Transverse colon (tissue), 4 donors: ENCODE data around the gene COX6B1. TPM values are rescaled to one million over a fixed set of nuclear protein-coding genes. Genes with fewer than 3 reads are reported as not detected.

Source experiments
- DNase-seq: peaks from one replicate; pipeline ENCODE4 v3.0.0-alpha.2; 2019
- H3K27ac ChIP-seq, 4 donors: fragments of 200-600 bp; sonication (generic); 2 replicates each; pipeline ENCODE4 v1.5.1; 2016 to 2018; ENCODE audit warnings: inconsistent platforms in 4 of 4
- H3K27me3 ChIP-seq: fragments of 200-600 bp; sonication (generic); 2 replicates; pipeline ENCODE4 v1.5.1; 2017; ENCODE audit warnings: inconsistent platforms
- H3K36me3 ChIP-seq, 4 donors: fragments of 200-600 bp; sonication (generic); 2 replicates each; pipeline ENCODE4 v1.5.1; 2017 to 2019; ENCODE audit warnings: inconsistent platforms in 4 of 4
- H3K4me1 ChIP-seq, 4 donors: fragments of 200-600 bp; sonication (generic); 2 replicates each; pipeline ENCODE4 v1.5.1; 2017 to 2020; ENCODE audit warnings: inconsistent platforms in 4 of 4
- H3K4me3 ChIP-seq, 4 donors: fragments of 200-600 bp; sonication (generic); 1 replicate in 1 of 4; 2 replicates in 3 of 4; pipeline versions ENCODE4 v1.5.1 to v1.6.1; 2017 to 2019; ENCODE audit warnings: inconsistent platforms in 4 of 4
- H3K9me3 ChIP-seq, 2 donors: fragments of 200-600 bp; sonication (generic); 2 replicates each; pipeline ENCODE4 v1.5.1; 2017 to 2019; ENCODE audit warnings: inconsistent platforms in 2 of 2
- CTCF ChIP-seq, 5 experiments: fragments of 200-600 bp in 3 of 5; fragments of 450-650 bp in 2 of 5; sonication (generic) in 3 of 5; IDR thresholded peaks; 1 replicate in 2 of 5; 2 replicates in 3 of 5; pipeline ENCODE4 v1.5.1; 2016 to 2017; ENCODE audit warnings: antibody characterized with exemption in 5 of 5, inconsistent platforms in 3 of 5, mild to moderate bottlenecking in 2 of 5, moderate library complexity in 1 of 5
- EP300 ChIP-seq: sonication (generic); formaldehyde crosslinking; IDR thresholded peaks from one replicate; pipeline ENCODE4 v1.6.1; 2017; ENCODE audit warnings: antibody characterized with exemption, low read depth
- POLR2A ChIP-seq: fragments of 450-650 bp; IDR thresholded peaks from one replicate; pipeline ENCODE4 v1.6.1; 2016; ENCODE audit warnings: antibody characterized with exemption, mild to moderate bottlenecking, moderate library complexity
- POLR2AphosphoS5 ChIP-seq, 3 donors: sonication (generic); formaldehyde crosslinking; IDR thresholded peaks; one replicate each; pipeline ENCODE4 v1.6.1; 2016; ENCODE audit warnings: antibody characterized with exemption in 3 of 3
- WGBS, 2 donors: methylation state at CpG; one replicate each; pipeline ENCODE4 v1.1.5; 2018; ENCODE audit warnings: low coverage in 1 of 2; 5-methylcytosine and 5-hydroxymethylcytosine counted together
- in situ Hi-C, 4 donors: fragments of 200-750 bp; cut with MboI; loops; one replicate each; pipeline versions ENCODE4 v1.15.0 to v1.15.1; 2017; ENCODE audit warnings: low sequenced_read_pairs in 3 of 4, low pct_ligation_motif_present in 1 of 4, low pct_unique_long_range_greater_than_20kb in 1 of 4
- intact Hi-C: fragments of 100-400 bp; cut with DNase I; formaldehyde crosslinking; loops from one replicate; pipeline ENCODE4 v1.15.1; 2023; ENCODE audit warnings: low total_unique reads
- total RNA-seq, 4 donors: library from RNA; depleted of rRNA; stranded (reverse); fragments of >200 nt; gene quantifications; one replicate each; pipeline ENCODE4 v1.1.0, GENCODE V29; 2016

COX6B1 gene
- total RNA-seq, 4 donors from 2014 or later = 368 to 1,320 (median 628) TPM

- H3K4me1 ChIP-seq = peaks cover 0 to 4% (median 1%) of the 10 kb centered on the region in 4 donors
- no peaks in the 10 kb centered on the region for H3K9me3 ChIP-seq
- H3K27ac ChIP-seq = no peak overlapping the region
- 93 to 100% methylated on average over 1 to 3 of the region's 3 CpGs for WGBS, 2 donors
- intact Hi-C loops = loop anchor here (10.0 kb wide), 1 partner anchor 92 kb away; the partner anchor contains the start of gene TMEM147
- H3K27me3 ChIP-seq = no peaks in the 10 kb centered on the region
- in situ Hi-C loops = no loop called here
- H3K4me3 ChIP-seq = no peak overlapping the region
- peaks cover 0 to 56% (median 16%) of the 10 kb centered on the region in 4 donors for H3K36me3 ChIP-seq
- DNase-seq = no peak
- TF ChIP-seq POLR2A (no peak), CTCF (IDR thresholded peaks at IDR 0.05) (no peak), POLR2AphosphoS5 (IDR thresholded peaks at IDR 0.05) (no peak), EP300 (no peak)
Measured at GRCh38 chr19:35636651-35637050, 11.5 kb upstream of the COX6B1 start.

GRCh38 chr19:35637165-35637564 is 11.0 kb upstream of the COX6B1 start:
- Histone ChIP-seq H3K27ac (no peak overlapping the region), H3K4me1 (peaks cover 0 to 8% (median 3%) of the 10 kb centered on the region in 4 donors), H3K9me3 (no peaks in the 10 kb centered on the region), H3K36me3 (peaks cover 0 to 52% (median 15%) of the 10 kb centered on the region in 4 donors), H3K27me3 (no peaks in the 10 kb centered on the region), H3K4me3 (no peak overlapping the region)
- 95% methylated on average over 25 of the region's 25 CpGs; no CpG with 5 or more reads in 1 of the 2 donors for WGBS, 2 donors
- DNase-seq = no peak
- TF ChIP-seq CTCF (IDR thresholded peaks at IDR 0.05) = no peak
- no peak for TF ChIP-seq POLR2A
- TF ChIP-seq EP300 = no peak
- TF ChIP-seq POLR2AphosphoS5 (IDR thresholded peaks at IDR 0.05) = no peak
- in situ Hi-C loops = no loop called here
- intact Hi-C loops = loop anchor here (10.0 kb wide), 1 partner anchor 92 kb away; the partner anchor contains the start of gene TMEM147

- no peak for DNase-seq
- in situ Hi-C loops = no loop called here
- peaks cover 0 to 31% (median 10%) of the 10 kb centered on the region in 4 donors for H3K36me3 ChIP-seq
- peaks cover 4 to 18% (median 11%) of the 10 kb centered on the region in 4 donors for H3K4me1 ChIP-seq
- no peak overlapping the region for H3K27ac ChIP-seq
- H3K9me3 ChIP-seq = no peaks in the 10 kb centered on the region
- no peak for TF ChIP-seq POLR2A
- no peak for TF ChIP-seq EP300
- TF ChIP-seq CTCF (IDR thresholded peaks at IDR 0.05) = no peak
- no peak for TF ChIP-seq POLR2AphosphoS5 (IDR thresholded peaks at IDR 0.05)
- 39 to 66% methylated on average over 6 of the region's 6 CpGs for WGBS, 2 donors
- no peak overlapping the region for H3K4me3 ChIP-seq
- intact Hi-C loops = loop anchor here (10.0 kb wide), 1 partner anchor 94 kb away; the partner anchor contains the start of gene TMEM147
- no peaks in the 10 kb centered on the region for H3K27me3 ChIP-seq
Measured at GRCh38 chr19:35639321-35639639, 8.8 kb upstream of the COX6B1 start.

GRCh38 chr19:35639863-35640262 is 8.3 kb upstream of the COX6B1 start:
- Histone ChIP-seq H3K4me1 (peaks cover 4 to 20% (median 13%) of the 10 kb centered on the region in 4 donors), H3K27me3 (no peaks in the 10 kb centered on the region), H3K4me3 (no peak overlapping the region), H3K27ac (no peak overlapping the region), H3K36me3 (peaks cover 0 to 25% (median 8%) of the 10 kb centered on the region in 4 donors), H3K9me3 (no peaks in the 10 kb centered on the region)
- TF ChIP-seq POLR2A (no peak), POLR2AphosphoS5 (IDR thresholded peaks at IDR 0.05) (no peak), CTCF (IDR thresholded peaks at IDR 0.05) (no peak), EP300 (no peak)
- WGBS, 2 donors = 71 to 79% methylated on average over 4 to 8 of the region's 8 CpGs
- in situ Hi-C loops = no loop called here
- no peak for DNase-seq
- intact Hi-C loops = loop anchor here (10.0 kb wide), 1 partner anchor 95 kb away; the partner anchor contains the start of gene TMEM147
